Measurements from ENCODE around the gene ITPRIPL1.
A peak's percentile ranks its signal among the peaks of the same experiment; 100 is the strongest.

ITPRIPL1 gene

GRCh38 chr2:96329456-96329855 is 4.3 kb downstream of the ITPRIPL1 start:
- no peak overlapping the region for H3K4me3 ChIP-seq (ENCODE audit: low read depth, low read length)
- TF ChIP-seq, protein P1, sequence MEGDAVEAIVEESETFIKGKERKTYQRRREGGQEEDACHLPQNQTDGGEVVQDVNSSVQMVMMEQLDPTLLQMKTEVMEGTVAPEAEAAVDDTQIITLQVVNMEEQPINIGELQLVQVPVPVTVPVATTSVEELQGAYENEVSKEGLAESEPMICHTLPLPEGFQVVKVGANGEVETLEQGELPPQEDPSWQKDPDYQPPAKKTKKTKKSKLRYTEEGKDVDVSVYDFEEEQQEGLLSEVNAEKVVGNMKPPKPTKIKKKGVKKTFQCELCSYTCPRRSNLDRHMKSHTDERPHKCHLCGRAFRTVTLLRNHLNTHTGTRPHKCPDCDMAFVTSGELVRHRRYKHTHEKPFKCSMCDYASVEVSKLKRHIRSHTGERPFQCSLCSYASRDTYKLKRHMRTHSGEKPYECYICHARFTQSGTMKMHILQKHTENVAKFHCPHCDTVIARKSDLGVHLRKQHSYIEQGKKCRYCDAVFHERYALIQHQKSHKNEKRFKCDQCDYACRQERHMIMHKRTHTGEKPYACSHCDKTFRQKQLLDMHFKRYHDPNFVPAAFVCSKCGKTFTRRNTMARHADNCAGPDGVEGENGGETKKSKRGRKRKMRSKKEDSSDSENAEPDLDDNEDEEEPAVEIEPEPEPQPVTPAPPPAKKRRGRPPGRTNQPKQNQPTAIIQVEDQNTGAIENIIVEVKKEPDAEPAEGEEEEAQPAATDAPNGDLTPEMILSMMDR (IDR thresholded peaks at IDR 0.05; ENCODE audit: insufficient read depth, low read depth, low read length, missing control alignments): no peak
- DNase-seq (ENCODE audit: low read depth): no peak

GRCh38 chr2:96329874-96330273 is 4.8 kb downstream of the ITPRIPL1 start:
- H3K4me3 ChIP-seq (ENCODE audit: low read depth, low read length): no peak overlapping the region
- no peak for DNase-seq (ENCODE audit: low read depth)
- TF ChIP-seq, protein P1 (IDR thresholded peaks at IDR 0.05; ENCODE audit: insufficient read depth, low read depth, low read length, missing control alignments): no peak

DNA sequence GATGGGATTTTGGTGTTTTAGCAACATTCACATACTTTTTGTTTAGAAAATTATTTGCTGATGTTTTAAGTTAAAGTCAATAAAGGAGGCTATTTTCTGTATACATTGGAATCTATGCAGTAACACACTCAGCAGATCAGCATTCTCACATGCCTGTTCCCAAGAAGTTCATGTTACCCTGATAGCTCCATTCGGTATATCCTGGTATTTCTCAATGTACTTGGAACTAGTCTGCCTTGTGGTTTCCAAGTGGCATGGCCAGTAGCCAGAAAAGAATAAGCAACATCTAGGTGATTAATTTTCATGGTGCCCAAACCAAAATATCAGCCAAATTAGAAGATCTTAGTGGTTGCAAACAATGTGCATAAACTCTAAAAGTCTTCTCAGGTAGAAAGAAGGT is 5.3 kb downstream of the ITPRIPL1 start:
- TF ChIP-seq, protein P1 (IDR thresholded peaks at IDR 0.05; ENCODE audit: insufficient read depth, low read depth, low read length, missing control alignments): no peak
- H3K4me3 ChIP-seq (ENCODE audit: low read depth, low read length): no peak overlapping the region
- no peak for DNase-seq (ENCODE audit: low read depth)

DNA sequence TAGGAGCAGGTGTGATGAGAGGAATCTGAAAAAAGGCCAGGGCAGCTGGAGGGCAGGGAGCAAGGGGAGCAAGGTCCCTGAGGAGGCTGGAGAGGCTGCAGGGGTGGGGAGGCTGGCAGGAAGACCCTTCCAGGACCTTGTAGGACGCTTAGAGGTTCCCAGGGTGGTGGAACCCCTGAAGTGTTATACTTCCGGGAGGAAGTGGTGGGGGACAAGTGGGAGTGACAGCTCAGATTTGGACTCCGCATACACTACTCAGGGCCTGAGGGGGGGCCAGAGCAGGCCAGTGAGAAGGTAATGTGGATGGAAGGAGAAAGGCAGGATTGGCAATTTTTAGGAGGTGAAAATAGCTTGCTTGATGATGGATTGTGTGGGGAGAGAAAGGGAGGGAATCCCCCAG is 8.6 kb downstream of the ITPRIPL1 start:
- no peak for DNase-seq (ENCODE audit: low read depth)
- TF ChIP-seq, protein P1 (IDR thresholded peaks at IDR 0.05; ENCODE audit: insufficient read depth, low read depth, low read length, missing control alignments): no peak
- H3K4me3 ChIP-seq (ENCODE audit: low read depth, low read length): no peak overlapping the region

DNA sequence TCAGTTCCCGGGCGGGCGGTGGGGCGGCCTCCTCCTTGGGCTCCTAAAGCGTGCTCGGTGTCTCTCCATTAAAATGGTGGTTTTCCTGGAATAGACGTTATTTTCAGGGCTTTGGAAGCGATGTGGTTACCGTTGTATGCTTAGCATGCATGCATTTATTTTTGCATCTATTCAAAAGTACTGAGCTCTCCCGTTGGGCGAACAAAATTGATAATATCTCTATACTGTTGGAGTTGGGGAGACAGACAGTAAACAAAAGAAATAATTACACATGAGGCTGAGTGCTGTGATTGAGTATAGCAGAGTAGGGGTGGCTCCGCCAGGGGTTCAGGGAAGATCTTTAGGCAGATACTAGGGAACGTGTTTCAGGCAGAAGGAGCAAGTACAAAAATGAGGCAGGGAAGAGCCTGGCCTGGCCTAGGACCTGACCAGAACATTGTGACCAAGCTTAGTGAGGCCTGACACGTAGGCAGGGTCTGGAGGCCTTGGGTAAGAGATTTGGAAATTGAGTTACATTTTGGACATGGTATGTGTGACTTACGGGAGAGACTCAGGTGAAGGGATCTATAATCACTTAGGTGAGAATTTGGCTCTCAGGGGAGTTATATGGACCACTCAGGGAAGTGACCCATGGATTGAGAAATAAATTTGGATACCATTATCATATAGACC is 11.1 kb downstream of the ITPRIPL1 start:
- H3K4me3 ChIP-seq (ENCODE audit: low read depth, low read length): peak overlapping the region; percentile 62
- TF ChIP-seq, protein P1 (IDR thresholded peaks at IDR 0.05; ENCODE audit: insufficient read depth, low read depth, low read length, missing control alignments): no peak
- no peak for DNase-seq (ENCODE audit: low read depth)

GRCh38 chr2:96336873-96337272 is 11.8 kb downstream of the ITPRIPL1 start:
- DNase-seq (ENCODE audit: low read depth): no peak
- H3K4me3 ChIP-seq (ENCODE audit: low read depth, low read length): peak overlapping the region; percentile 62

More at GRCh38 chr2:96336873-96337272, 11.8 kb downstream of the ITPRIPL1 start:
- TF ChIP-seq, protein P1 (IDR thresholded peaks at IDR 0.05; ENCODE audit: insufficient read depth, low read depth, low read length, missing control alignments): no peak
